K562 (cell line): ENCODE results near the gene EVC.

Experiments used
- ARHGAP35 ChIP-seq: fragments of 450-650 bp; IDR thresholded peaks from 2 replicates; pipeline ENCODE4 v1.6.1; 2018; ENCODE audit not compliant: partially characterized antibody
- ARNT ChIP-seq, 2 experiments: fragments of 450-650 bp; IDR thresholded peaks; 2 replicates each; pipeline ENCODE4 v1.6.1; 2016; ENCODE audit warnings: mild to moderate bottlenecking in 1 of 2
- CAMTA2 ChIP-seq: fragments of 250-450 bp; sonication (Bioruptor Pico); conservative IDR thresholded peaks from 2 replicates; pipeline ENCODE4 v1.5.1; 2022
- FOXA3 ChIP-seq, 2 experiments: fragments of 450-650 bp in 1 of 2; sonication (generic) in 1 of 2; formaldehyde crosslinking; IDR thresholded peaks in 1 of 2; conservative IDR thresholded peaks in 1 of 2; 2 replicates each; pipeline versions ENCODE4 v1.4.0 to v1.8.0; 2020 to 2022; ENCODE audit warnings: mild to moderate bottlenecking in 2 of 2, missing genetic modification reagents in 1 of 2
- RB1 ChIP-seq: fragments of 450-650 bp; IDR thresholded peaks from 2 replicates; pipeline ENCODE4 v1.6.1; 2017; ENCODE audit warnings: low read depth, mild to moderate bottlenecking
- SRF ChIP-seq, 2 experiments: fragments of 250-450, 450-650 bp in 1 of 2; sonication (Bioruptor Pico) in 1 of 2; sonication (generic) in 1 of 2; formaldehyde crosslinking; IDR thresholded peaks; 2 replicates each; pipeline versions ENCODE4 v1.5.0 to v1.5.1; 2020 to 2022; ENCODE audit warnings: mild to moderate bottlenecking in 1 of 2, missing genetic modification reagents in 1 of 2
- ZNF274 ChIP-seq: IDR thresholded peaks from 2 replicates; pipeline ENCODE4 v1.6.1; 2011; ENCODE audit warnings: low read depth, mild to moderate bottlenecking, low read length, moderate library complexity, borderline replicate concordance
- ZNF354B ChIP-seq: fragments of 250-450 bp; sonication (Bioruptor Pico); IDR thresholded peaks from 2 replicates; pipeline ENCODE4 v1.4.0; 2020
- TF ChIP-seq, protein P1 (sequence below): fragments of 250-450 bp; sonication (Bioruptor Pico); IDR thresholded peaks from 2 replicates; pipeline ENCODE4 v1.5.0; 2020; ENCODE audit warnings: mild to moderate bottlenecking, borderline replicate concordance

DNA sequence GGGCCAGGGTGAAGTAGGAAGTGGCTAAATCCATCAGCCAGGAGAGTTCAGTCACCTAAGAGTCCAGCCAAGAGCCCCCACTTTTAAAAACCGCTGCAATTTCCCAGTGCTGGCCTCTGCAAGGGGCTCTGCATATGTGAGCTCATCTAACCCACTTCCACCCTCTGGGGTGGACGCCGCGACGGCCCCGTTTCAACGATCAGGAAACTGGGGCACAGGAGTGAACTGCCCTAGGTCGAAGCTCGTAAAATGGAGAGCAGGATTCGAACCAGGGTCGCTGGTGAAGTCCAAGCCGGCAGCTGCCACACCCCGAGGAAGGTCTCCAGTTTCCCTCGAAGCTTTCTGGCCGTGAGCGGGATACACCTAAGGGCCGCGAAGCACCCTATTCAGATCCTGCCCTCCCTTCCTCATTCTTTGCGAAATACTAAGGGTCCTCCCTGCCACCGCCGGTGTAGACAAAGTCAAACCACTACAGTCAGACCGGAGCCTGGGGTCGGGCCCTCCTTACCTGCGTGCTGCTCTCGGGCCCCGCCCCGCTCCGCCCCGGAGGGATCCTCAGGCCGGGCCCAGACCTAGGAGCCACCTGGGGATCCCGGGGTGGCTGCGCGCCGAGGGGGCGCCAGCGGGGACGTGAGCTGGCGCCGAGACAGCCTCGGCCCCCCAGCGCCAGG is 3.1 kb upstream of the EVC start:
- TF ChIP-seq, protein P1, sequence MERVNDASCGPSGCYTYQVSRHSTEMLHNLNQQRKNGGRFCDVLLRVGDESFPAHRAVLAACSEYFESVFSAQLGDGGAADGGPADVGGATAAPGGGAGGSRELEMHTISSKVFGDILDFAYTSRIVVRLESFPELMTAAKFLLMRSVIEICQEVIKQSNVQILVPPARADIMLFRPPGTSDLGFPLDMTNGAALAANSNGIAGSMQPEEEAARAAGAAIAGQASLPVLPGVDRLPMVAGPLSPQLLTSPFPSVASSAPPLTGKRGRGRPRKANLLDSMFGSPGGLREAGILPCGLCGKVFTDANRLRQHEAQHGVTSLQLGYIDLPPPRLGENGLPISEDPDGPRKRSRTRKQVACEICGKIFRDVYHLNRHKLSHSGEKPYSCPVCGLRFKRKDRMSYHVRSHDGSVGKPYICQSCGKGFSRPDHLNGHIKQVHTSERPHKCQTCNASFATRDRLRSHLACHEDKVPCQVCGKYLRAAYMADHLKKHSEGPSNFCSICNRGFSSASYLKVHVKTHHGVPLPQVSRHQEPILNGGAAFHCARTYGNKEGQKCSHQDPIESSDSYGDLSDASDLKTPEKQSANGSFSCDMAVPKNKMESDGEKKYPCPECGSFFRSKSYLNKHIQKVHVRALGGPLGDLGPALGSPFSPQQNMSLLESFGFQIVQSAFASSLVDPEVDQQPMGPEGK (CRISPR knock-in tag) = no peak
- TF ChIP-seq ARHGAP35 (no peak), CAMTA2 (CRISPR knock-in tag) (no peak), ZNF274 (no peak), RB1 (no peak), ZNF354B (no peak), ARNT (IDR thresholded peaks at IDR 0.05) (no peak), SRF (CRISPR knock-in tag; IDR thresholded peaks at IDR 0.05) (no peak), FOXA3 (CRISPR knock-in tag; conservative IDR thresholded peaks at IDR 0.05 in 1 of 2, IDR thresholded peaks at IDR 0.05 in 1 of 2) (no peak)
